Tibial nerve (tissue), 4 donors: ENCODE data around the gene GALR1. TPM values are rescaled to one million over a fixed set of nuclear protein-coding genes. Genes with fewer than 3 reads are reported as not detected.
"Not testable (repeated sequence)": the region's sequence is repeated elsewhere in the genome, so short reads cannot be mapped to it uniquely, and the experiment has no call there.

Source experiments
- DNase-seq, 2 donors: peaks; one replicate each; pipeline ENCODE4 v3.0.0-alpha.2; 2019; ENCODE audit warnings: low spot score in 2 of 2
- H3K27ac ChIP-seq, 4 donors: fragments of 200-600 bp; sonication (generic) in 3 of 4; one replicate each; pipeline ENCODE4 v1.5.1; 2017 to 2019; ENCODE audit warnings: mild to moderate bottlenecking in 1 of 4
- H3K27me3 ChIP-seq, 2 donors: fragments of 200-600 bp; sonication (generic) in 1 of 2; one replicate each; pipeline versions ENCODE4 v1.5.1 to v1.6.0; 2017 to 2019
- H3K36me3 ChIP-seq, 3 donors: fragments of 200-600 bp; sonication (generic); one replicate each; pipeline ENCODE4 v1.5.1; 2018 to 2019
- H3K4me1 ChIP-seq, 4 donors: fragments of 200-600 bp; sonication (generic) in 3 of 4; one replicate each; pipeline ENCODE4 v1.5.1; 2017 to 2019
- H3K4me3 ChIP-seq, 4 donors: fragments of 200-600 bp; sonication (generic) in 3 of 4; one replicate each; pipeline ENCODE4 v1.5.1; 2017 to 2019; ENCODE audit warnings: mild to moderate bottlenecking in 1 of 4, moderate library complexity in 1 of 4
- H3K9me3 ChIP-seq, 4 donors: fragments of 200-600 bp; sonication (generic) in 3 of 4; one replicate each; pipeline ENCODE4 v1.5.1; 2017 to 2019
- EP300 ChIP-seq, 2 donors: sonication (generic); formaldehyde crosslinking; IDR thresholded peaks; one replicate each; pipeline ENCODE4 v1.6.1; 2017; ENCODE audit warnings: antibody characterized with exemption in 2 of 2, mild to moderate bottlenecking in 1 of 2
- POLR2A ChIP-seq, 2 donors: fragments of 450-650 bp; IDR thresholded peaks; one replicate each; pipeline ENCODE4 v1.6.1; 2017; ENCODE audit warnings: antibody characterized with exemption in 2 of 2, mild to moderate bottlenecking in 2 of 2, moderate library complexity in 2 of 2
- WGBS, 2 donors: methylation state at CpG; one replicate each; pipeline ENCODE4 v1.1.5; 2018; 5-methylcytosine and 5-hydroxymethylcytosine counted together
- total RNA-seq, 4 donors: library from RNA; depleted of rRNA; stranded (reverse); fragments of >200 nt; gene quantifications; one replicate each; pipeline ENCODE4 v1.1.0, GENCODE V29; 2016
- TF ChIP-seq, protein P1 (sequence below), 5 experiments: fragments of 200-600 bp in 3 of 5; fragments of 450-650 bp in 2 of 5; sonication (generic) in 3 of 5; IDR thresholded peaks; one replicate each; pipeline ENCODE4 v1.5.1; 2016 to 2019; ENCODE audit warnings: antibody characterized with exemption in 5 of 5, mild to moderate bottlenecking in 3 of 5, moderate library complexity in 2 of 5

GALR1 gene
- total RNA-seq, 4 donors from 2014 or later, result 0.42 to 1.2 (median 0.87) TPM; not detected in 1

DNA sequence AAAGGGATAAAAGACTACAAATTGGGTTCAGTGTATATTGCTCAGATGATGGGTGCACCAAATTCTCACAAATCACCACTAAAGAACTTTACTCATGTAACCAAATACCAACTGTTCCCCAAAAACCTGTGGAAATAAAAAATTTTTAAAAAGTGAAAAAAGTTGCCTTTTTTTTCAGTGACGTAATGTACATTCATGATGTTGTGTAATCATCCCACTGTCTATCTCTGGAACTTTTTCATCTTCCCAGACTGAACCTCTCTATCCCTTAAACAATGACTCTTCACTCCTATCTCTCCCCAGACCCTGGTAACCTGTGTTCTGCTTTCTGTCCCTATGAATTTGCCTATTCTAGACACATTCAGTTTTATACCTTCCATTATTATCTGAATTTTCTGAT lies 19.0 kb upstream of the GALR1 start:
- no peaks in the 10 kb centered on the region for H3K4me1 ChIP-seq
- 88 to 98% methylated on average over 1 of the region's 1 CpG for WGBS, 2 donors
- no peaks in the 10 kb centered on the region for H3K36me3 ChIP-seq
- TF ChIP-seq EP300 (IDR thresholded peaks at IDR 0.05), result no peak
- TF ChIP-seq, protein P1, sequence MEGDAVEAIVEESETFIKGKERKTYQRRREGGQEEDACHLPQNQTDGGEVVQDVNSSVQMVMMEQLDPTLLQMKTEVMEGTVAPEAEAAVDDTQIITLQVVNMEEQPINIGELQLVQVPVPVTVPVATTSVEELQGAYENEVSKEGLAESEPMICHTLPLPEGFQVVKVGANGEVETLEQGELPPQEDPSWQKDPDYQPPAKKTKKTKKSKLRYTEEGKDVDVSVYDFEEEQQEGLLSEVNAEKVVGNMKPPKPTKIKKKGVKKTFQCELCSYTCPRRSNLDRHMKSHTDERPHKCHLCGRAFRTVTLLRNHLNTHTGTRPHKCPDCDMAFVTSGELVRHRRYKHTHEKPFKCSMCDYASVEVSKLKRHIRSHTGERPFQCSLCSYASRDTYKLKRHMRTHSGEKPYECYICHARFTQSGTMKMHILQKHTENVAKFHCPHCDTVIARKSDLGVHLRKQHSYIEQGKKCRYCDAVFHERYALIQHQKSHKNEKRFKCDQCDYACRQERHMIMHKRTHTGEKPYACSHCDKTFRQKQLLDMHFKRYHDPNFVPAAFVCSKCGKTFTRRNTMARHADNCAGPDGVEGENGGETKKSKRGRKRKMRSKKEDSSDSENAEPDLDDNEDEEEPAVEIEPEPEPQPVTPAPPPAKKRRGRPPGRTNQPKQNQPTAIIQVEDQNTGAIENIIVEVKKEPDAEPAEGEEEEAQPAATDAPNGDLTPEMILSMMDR (IDR thresholded peaks at IDR 0.05), result no peak
- no peak for TF ChIP-seq POLR2A (IDR thresholded peaks at IDR 0.05)
- no peak for DNase-seq
- no peaks in the 10 kb centered on the region for H3K27me3 ChIP-seq
- no peak overlapping the region for H3K4me3 ChIP-seq
- no peak overlapping the region for H3K27ac ChIP-seq
- peaks cover 0 to 4% (median 0%) of the 10 kb centered on the region in 4 donors for H3K9me3 ChIP-seq

GRCh38 chr18:77234504-77235365 lies 14.9 kb upstream of the GALR1 start:
- DNase-seq, result no peak
- no peaks in the 10 kb centered on the region for H3K27me3 ChIP-seq
- 73 to 79% methylated on average over 16 of the region's 16 CpGs for WGBS, 2 donors
- no peaks in the 10 kb centered on the region for H3K4me1 ChIP-seq
- no peak overlapping the region for H3K27ac ChIP-seq
- H3K9me3 ChIP-seq, result peaks cover 0 to 25% (median 7%) of the 10 kb centered on the region in 4 donors
- H3K36me3 ChIP-seq, result no peaks in the 10 kb centered on the region
- TF ChIP-seq EP300 (IDR thresholded peaks at IDR 0.05), result no peak
- TF ChIP-seq, protein P1 (IDR thresholded peaks at IDR 0.05), result no peak
- TF ChIP-seq POLR2A (IDR thresholded peaks at IDR 0.05), result no peak
- H3K4me3 ChIP-seq, result no peak overlapping the region

GRCh38 chr18:77239285-77239684 lies 10.4 kb upstream of the GALR1 start:
- not testable (repeated sequence) for H3K4me1 ChIP-seq, H3K36me3 ChIP-seq, H3K4me3 ChIP-seq, H3K27me3 ChIP-seq, H3K27ac ChIP-seq, DNase-seq
- peaks cover 0 to 40% (median 7%) of the 10 kb centered on the region in 4 donors for H3K9me3 ChIP-seq
- WGBS, 2 donors, result 92 to 93% methylated on average over 5 of the region's 5 CpGs

GRCh38 chr18:77248873-77249568 lies 627 bp upstream of the GALR1 start:
- H3K4me1 ChIP-seq, result peaks cover 0 to 26% (median 4%) of the 10 kb centered on the region in 4 donors
- WGBS, 2 donors, result 4 to 8% methylated on average over 20 to 22 of the region's 22 CpGs
- H3K9me3 ChIP-seq, result peaks cover 0 to 20% (median 0%) of the 10 kb centered on the region in 4 donors
- TF ChIP-seq EP300 (IDR thresholded peaks at IDR 0.05) (no peak), POLR2A (IDR thresholded peaks at IDR 0.05) (no peak)
- TF ChIP-seq, protein P1 (IDR thresholded peaks at IDR 0.05), result no peak
- peak overlapping the region in 3 of 4 donors; percentile 2 to 40 (median 22) for H3K4me3 ChIP-seq
- no peaks in the 10 kb centered on the region for H3K36me3 ChIP-seq
- H3K27me3 ChIP-seq, result peaks cover 0 to 57% of the 10 kb centered on the region in 2 donors
- DNase-seq, result no peak
- H3K27ac ChIP-seq, result no peak overlapping the region

DNA sequence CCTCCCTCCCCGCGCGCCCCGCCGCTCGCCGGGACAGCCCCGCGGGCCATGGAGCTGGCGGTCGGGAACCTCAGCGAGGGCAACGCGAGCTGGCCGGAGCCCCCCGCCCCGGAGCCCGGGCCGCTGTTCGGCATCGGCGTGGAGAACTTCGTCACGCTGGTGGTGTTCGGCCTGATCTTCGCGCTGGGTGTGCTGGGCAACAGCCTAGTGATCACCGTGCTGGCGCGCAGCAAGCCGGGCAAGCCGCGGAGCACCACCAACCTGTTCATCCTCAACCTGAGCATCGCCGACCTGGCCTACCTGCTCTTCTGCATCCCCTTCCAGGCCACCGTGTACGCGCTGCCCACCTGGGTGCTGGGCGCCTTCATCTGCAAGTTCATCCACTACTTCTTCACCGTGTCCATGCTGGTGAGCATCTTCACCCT lies 865 bp downstream of the GALR1 start:
- TF ChIP-seq POLR2A (IDR thresholded peaks at IDR 0.05) (no peak), EP300 (IDR thresholded peaks at IDR 0.05) (no peak)
- TF ChIP-seq, protein P1 (IDR thresholded peaks at IDR 0.05), result no peak
- H3K27me3 ChIP-seq, result peaks cover 0 to 57% of the 10 kb centered on the region in 2 donors

More for the DNA sequence above, 865 bp downstream of the GALR1 start:
- Histone ChIP-seq H3K4me1 (peaks cover 0 to 26% (median 4%) of the 10 kb centered on the region in 4 donors), H3K27ac (no peak overlapping the region), H3K9me3 (peaks cover 0 to 20% (median 0%) of the 10 kb centered on the region in 4 donors), H3K36me3 (no peaks in the 10 kb centered on the region), H3K4me3 (peak overlapping the region in 3 of 4 donors; percentile 19 to 40 (median 22))
- DNase-seq, result no peak
- 2 to 4% methylated on average over 12 to 32 of the region's 40 CpGs for WGBS, 2 donors
